Upper lobe of left lung (tissue), 4 donors: ENCODE measurements around the gene PLIN5.

ENCODE experiments used
- POLR2AphosphoS5 ChIP-seq, 2 donors: sonication (generic); formaldehyde crosslinking; IDR thresholded peaks; one replicate each; pipeline ENCODE4 v1.5.1; 2017; ENCODE audit warnings: antibody characterized with exemption in 2 of 2
- TF ChIP-seq, protein P1 (sequence below), 6 experiments: fragments of 450-650 bp in 4 of 6; fragments of 200-600 bp in 2 of 6; sonication (generic) in 2 of 6; IDR thresholded peaks; one replicate each; pipeline ENCODE4 v1.5.1; 2016 to 2019; ENCODE audit warnings: antibody characterized with exemption in 6 of 6

DNA sequence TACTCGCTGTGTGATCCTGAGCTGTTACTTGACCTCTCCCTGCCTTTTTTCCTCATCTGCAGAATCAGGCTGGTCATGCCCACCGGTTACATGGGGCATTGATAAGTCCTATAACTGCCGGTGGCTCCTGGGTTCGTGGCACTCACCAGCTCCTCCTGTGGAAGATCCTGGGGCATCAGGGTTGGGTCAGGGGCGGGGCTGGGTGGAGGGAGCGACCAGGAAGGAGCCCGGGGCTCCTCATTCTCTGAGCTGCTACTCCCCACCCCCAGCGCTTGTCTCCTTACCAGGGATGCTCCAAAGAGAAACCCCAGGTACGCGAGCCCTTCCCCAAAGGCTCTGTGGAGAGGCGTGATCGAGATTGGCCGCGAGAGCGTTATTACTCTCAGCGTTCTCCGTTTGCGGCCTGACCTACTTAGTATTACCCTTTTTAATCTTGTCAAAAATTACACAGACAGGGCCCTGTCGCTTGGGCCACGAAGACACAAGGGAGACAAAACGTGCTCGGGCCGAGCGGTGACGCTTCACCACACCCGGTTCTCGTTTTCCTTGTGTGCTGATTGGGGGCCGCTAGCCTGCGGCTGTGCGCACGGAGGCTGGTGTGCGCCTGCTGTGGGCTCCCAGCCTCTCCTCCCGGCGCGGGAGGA is 52.2 kb downstream of the PLIN5 start:
- TF ChIP-seq, protein P1, sequence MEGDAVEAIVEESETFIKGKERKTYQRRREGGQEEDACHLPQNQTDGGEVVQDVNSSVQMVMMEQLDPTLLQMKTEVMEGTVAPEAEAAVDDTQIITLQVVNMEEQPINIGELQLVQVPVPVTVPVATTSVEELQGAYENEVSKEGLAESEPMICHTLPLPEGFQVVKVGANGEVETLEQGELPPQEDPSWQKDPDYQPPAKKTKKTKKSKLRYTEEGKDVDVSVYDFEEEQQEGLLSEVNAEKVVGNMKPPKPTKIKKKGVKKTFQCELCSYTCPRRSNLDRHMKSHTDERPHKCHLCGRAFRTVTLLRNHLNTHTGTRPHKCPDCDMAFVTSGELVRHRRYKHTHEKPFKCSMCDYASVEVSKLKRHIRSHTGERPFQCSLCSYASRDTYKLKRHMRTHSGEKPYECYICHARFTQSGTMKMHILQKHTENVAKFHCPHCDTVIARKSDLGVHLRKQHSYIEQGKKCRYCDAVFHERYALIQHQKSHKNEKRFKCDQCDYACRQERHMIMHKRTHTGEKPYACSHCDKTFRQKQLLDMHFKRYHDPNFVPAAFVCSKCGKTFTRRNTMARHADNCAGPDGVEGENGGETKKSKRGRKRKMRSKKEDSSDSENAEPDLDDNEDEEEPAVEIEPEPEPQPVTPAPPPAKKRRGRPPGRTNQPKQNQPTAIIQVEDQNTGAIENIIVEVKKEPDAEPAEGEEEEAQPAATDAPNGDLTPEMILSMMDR (IDR thresholded peaks at IDR 0.05): no peak
- no peak for TF ChIP-seq POLR2AphosphoS5 (IDR thresholded peaks at IDR 0.05)
